Gastrocnemius medialis (tissue), 4 donors: ENCODE measurements around the gene SH3GL2. TPM values are rescaled to one million over a fixed set of nuclear protein-coding genes. Genes with fewer than 3 reads are reported as not detected.

Source experiments
- ATAC-seq, 2 donors: fragments of 150-250 bp; one replicate each; pipeline ENCODE4 v1.9.1; 2016
- DNase-seq, 2 donors: peaks; one replicate each; pipeline ENCODE4 v3.0.0-alpha.2; 2019
- H3K27ac ChIP-seq, 4 donors: fragments of 200-600 bp; sonication (generic); 1 replicate in 1 of 4; 2 replicates in 3 of 4; pipeline ENCODE4 v1.5.1; 2016 to 2018; ENCODE audit warnings: mild to moderate bottlenecking in 2 of 4, moderate library complexity in 1 of 4
- H3K27me3 ChIP-seq, 3 donors: fragments of 200-600 bp; sonication (generic) in 2 of 3; 1 replicate in 1 of 3; 2 replicates in 2 of 3; pipeline versions ENCODE4 v1.5.1 to v1.6.0; 2016 to 2019; ENCODE audit warnings: mild to moderate bottlenecking in 1 of 3, moderate library complexity in 1 of 3
- H3K36me3 ChIP-seq, 2 donors: fragments of 200-600 bp; sonication (generic) in 1 of 2; one replicate each; pipeline ENCODE4 v1.5.1; 2017 to 2018
- H3K4me1 ChIP-seq, 2 donors: fragments of 200-600 bp; sonication (generic) in 1 of 2; one replicate each; pipeline ENCODE4 v1.5.1; 2016 to 2017; ENCODE audit warnings: mild to moderate bottlenecking in 2 of 2
- H3K4me3 ChIP-seq, 4 donors: fragments of 200-600 bp; sonication (generic) in 3 of 4; 1 replicate in 1 of 4; 2 replicates in 3 of 4; pipeline ENCODE4 v1.5.1; 2016 to 2019; ENCODE audit warnings: mild to moderate bottlenecking in 2 of 4
- H3K9me3 ChIP-seq, 3 donors: fragments of 200-600 bp; sonication (generic) in 2 of 3; 1 replicate in 1 of 3; 2 replicates in 2 of 3; pipeline ENCODE4 v1.5.1; 2016 to 2019
- POLR2A ChIP-seq, 2 donors: fragments of 450-650 bp; IDR thresholded peaks; one replicate each; pipeline ENCODE4 v1.6.1; 2017; ENCODE audit warnings: antibody characterized with exemption in 2 of 2, mild to moderate bottlenecking in 2 of 2, moderate library complexity in 2 of 2
- in situ Hi-C, 4 donors: fragments of 200-750 bp; cut with MboI; loops; one replicate each; pipeline versions ENCODE4 v1.15.0 to v1.8.0; 2017; ENCODE audit warnings: low sequenced_read_pairs in 4 of 4
- intact Hi-C: fragments of 100-400 bp; cut with DNase I; formaldehyde crosslinking; loops from one replicate; pipeline ENCODE4 v1.15.1; 2023; ENCODE audit warnings: low total_unique reads
- total RNA-seq, 4 donors: library from RNA; depleted of rRNA; stranded (reverse); fragments of >200 nt; gene quantifications; one replicate each; pipeline versions ENCODE4 v1.1.0 to v1.2.3, GENCODE V29; 2016
- TF ChIP-seq, protein P1 (sequence below), 5 experiments: fragments of 450-650 bp in 3 of 5; fragments of 200-600 bp in 2 of 5; sonication (generic) in 2 of 5; IDR thresholded peaks in 4 of 5; conservative IDR thresholded peaks in 1 of 5; 1 replicate in 4 of 5; 2 replicates in 1 of 5; pipeline ENCODE4 v1.5.1; 2016 to 2019; ENCODE audit warnings: antibody characterized with exemption in 5 of 5, mild to moderate bottlenecking in 3 of 5, moderate library complexity in 3 of 5

The SH3GL2 gene
- total RNA-seq, 4 donors from 2014 or later: not detected

DNA sequence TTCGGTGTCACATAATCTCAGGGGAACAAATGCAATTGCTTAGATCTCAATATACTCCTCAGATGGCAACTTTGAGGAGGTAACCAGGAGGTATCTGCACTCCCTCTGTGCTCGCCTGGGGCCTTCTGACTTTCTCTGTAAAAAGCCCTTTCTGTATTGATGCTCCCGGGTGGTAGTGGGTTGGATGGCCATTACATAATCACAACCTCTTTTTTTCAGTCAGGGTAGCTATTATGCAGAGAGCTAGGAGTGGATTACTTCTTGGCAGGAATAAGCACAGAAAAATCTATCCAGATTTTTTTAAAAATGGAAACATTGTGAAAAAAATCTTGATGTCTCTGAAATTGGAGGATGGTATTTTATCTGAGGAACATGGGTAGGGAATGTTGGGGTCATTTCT, 116.6 kb downstream of the SH3GL2 start:
- TF ChIP-seq POLR2A (IDR thresholded peaks at IDR 0.05): no peak
- TF ChIP-seq, protein P1, sequence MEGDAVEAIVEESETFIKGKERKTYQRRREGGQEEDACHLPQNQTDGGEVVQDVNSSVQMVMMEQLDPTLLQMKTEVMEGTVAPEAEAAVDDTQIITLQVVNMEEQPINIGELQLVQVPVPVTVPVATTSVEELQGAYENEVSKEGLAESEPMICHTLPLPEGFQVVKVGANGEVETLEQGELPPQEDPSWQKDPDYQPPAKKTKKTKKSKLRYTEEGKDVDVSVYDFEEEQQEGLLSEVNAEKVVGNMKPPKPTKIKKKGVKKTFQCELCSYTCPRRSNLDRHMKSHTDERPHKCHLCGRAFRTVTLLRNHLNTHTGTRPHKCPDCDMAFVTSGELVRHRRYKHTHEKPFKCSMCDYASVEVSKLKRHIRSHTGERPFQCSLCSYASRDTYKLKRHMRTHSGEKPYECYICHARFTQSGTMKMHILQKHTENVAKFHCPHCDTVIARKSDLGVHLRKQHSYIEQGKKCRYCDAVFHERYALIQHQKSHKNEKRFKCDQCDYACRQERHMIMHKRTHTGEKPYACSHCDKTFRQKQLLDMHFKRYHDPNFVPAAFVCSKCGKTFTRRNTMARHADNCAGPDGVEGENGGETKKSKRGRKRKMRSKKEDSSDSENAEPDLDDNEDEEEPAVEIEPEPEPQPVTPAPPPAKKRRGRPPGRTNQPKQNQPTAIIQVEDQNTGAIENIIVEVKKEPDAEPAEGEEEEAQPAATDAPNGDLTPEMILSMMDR (IDR thresholded peaks at IDR 0.05 in 4 of 5, conservative IDR thresholded peaks at IDR 0.05 in 1 of 5): no peak
- intact Hi-C loops (no loop called here), in situ Hi-C loops (no loop called here)
- Histone ChIP-seq H3K4me3 (no peak overlapping the region), H3K4me1 (no peaks in the 10 kb centered on the region), H3K27ac (no peak overlapping the region), H3K9me3 (no peaks in the 10 kb centered on the region), H3K36me3 (no peaks in the 10 kb centered on the region), H3K27me3 (no peaks in the 10 kb centered on the region)
- ATAC-seq (no peak), DNase-seq (no peak)

DNA sequence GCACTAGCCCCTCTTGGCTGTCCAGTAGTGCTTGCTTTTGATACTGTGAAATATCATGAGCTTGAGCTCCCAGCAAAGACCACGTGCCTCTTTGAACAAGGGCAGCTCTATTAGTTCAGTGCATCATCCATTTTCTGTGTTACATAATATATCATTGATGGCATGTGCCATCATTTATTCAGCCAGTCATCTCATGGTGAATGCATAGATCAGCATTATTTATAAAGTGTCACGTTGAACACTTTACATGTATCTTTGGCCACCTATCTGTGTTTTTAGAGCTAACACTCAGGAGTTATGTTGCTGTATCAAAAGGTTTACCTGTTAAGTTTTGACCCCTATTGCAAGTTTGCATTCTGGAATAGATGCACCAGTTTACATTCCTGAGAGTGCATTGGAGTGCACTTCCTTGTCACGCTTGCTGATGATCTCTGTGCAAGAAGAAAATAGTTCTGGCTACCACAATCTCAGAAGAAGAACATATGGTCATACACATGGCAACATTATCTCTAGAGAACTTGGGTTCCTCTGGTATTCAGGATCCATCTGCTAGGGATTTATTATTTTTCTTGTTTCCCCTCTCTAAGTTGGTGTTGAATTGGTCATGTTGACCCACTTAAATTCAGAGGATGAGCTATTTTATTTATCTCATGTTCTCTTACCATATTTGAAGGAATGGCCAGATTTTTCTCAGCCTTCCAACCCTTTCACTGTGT, 120.9 kb downstream of the SH3GL2 start:
- H3K36me3 ChIP-seq: no peaks in the 10 kb centered on the region
- no peaks in the 10 kb centered on the region for H3K27me3 ChIP-seq
- H3K4me3 ChIP-seq: no peak overlapping the region
- in situ Hi-C loops (loop anchor here in 1 of 4 donors (25.0 kb wide), 1 partner anchor 113 kb away; no protein-coding TSS in a partner anchor), intact Hi-C loops (no loop called here)
- DNase-seq: no peak
- ATAC-seq: no peak
- no peak for TF ChIP-seq POLR2A (IDR thresholded peaks at IDR 0.05)
- TF ChIP-seq, protein P1 (IDR thresholded peaks at IDR 0.05 in 4 of 5, conservative IDR thresholded peaks at IDR 0.05 in 1 of 5): no peak
- no peaks in the 10 kb centered on the region for H3K9me3 ChIP-seq
- no peak overlapping the region for H3K27ac ChIP-seq
- no peaks in the 10 kb centered on the region for H3K4me1 ChIP-seq

DNA sequence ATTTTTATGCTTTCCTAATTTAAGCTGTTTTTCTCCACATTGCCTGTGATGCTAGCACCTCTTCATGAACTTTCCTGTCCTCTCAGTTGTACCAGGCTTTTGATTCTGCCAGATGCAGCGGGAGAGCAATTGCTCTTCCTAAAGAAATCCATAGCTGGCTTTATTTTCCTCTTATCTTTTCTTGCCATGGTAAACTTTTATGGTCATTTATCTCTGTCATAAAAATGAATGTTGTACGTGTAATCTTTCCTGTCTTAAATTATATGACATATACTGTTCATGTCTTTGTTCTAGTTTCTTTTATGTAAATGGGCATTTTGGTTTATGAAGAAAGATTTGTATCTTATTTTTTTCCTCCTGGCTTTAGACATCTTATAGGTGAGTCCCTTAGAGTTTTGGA, 127.5 kb downstream of the SH3GL2 start:
- Histone ChIP-seq H3K36me3 (no peaks in the 10 kb centered on the region), H3K4me1 (no peaks in the 10 kb centered on the region), H3K27ac (no peak overlapping the region), H3K9me3 (no peaks in the 10 kb centered on the region), H3K27me3 (no peaks in the 10 kb centered on the region), H3K4me3 (no peak overlapping the region)
- in situ Hi-C loops (loop anchor here in 1 of 4 donors (25.0 kb wide), 1 partner anchor 106 kb away; no protein-coding TSS in a partner anchor), intact Hi-C loops (no loop called here)
- TF ChIP-seq POLR2A (IDR thresholded peaks at IDR 0.05): no peak
- TF ChIP-seq, protein P1 (IDR thresholded peaks at IDR 0.05 in 4 of 5, conservative IDR thresholded peaks at IDR 0.05 in 1 of 5): no peak
- DNase-seq: no peak
- ATAC-seq: no peak

DNA sequence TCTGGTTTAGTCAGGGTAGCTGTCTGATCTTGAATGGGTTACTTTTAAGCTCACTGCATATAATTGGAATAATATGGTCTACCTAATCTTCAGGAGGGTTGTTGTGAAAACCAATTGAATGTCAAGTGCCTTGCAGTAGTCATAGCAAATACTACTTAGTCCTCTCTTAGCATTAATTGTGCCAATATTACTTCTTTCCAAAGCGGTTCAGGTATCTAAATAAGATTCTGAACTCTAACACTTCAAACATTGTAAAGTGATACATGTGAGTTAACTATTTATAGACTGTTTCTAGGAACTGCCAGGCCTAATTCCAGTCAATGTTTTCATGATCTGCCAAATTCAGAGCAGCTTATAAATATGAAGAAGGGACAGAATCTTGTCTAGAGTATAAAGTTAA, 140.2 kb downstream of the SH3GL2 start:
- Histone ChIP-seq H3K27ac (no peak overlapping the region), H3K27me3 (no peaks in the 10 kb centered on the region), H3K36me3 (no peaks in the 10 kb centered on the region), H3K9me3 (no peaks in the 10 kb centered on the region), H3K4me1 (no peaks in the 10 kb centered on the region), H3K4me3 (no peak overlapping the region)
- DNase-seq (no peak), ATAC-seq (no peak)
- intact Hi-C loops (no loop called here), in situ Hi-C loops (loop anchor here in 1 of 4 donors (25.0 kb wide), 1 partner anchor 93 kb away; no protein-coding TSS in a partner anchor)
- no peak for TF ChIP-seq POLR2A (IDR thresholded peaks at IDR 0.05)
- TF ChIP-seq, protein P1 (IDR thresholded peaks at IDR 0.05 in 4 of 5, conservative IDR thresholded peaks at IDR 0.05 in 1 of 5): no peak
